ENCODE measurements around the gene PTPRA. TPM values are rescaled to one million over a fixed set of nuclear protein-coding genes. Genes with fewer than 3 reads are reported as not detected.

The PTPRA gene
- total and polyA plus RNA-seq, 9 of the 15 experiments (the other 6 are each of a cell fraction or from before 2014, with no cell fraction given) = 3.4 to 80.5 (median 28.0) TPM

GRCh38 chr20:2846698-2847097 lies 26.6 kb upstream of the PTPRA start:
- 60% methylated on average over 5 of the region's 5 CpGs for WGBS (ENCODE audit: insufficient coverage, low coverage, missing lambda C conversion rate)
- intact Hi-C loops (cut with micrococcal nuclease) (no loop called here), in situ Hi-C loops (cut with MboI) (loop anchor here (5.0 kb wide), 1 partner anchor 89 kb away; no protein-coding TSS in a partner anchor)
- Histone ChIP-seq H3K36me3 (ENCODE audit: control insufficient read depth, insufficient read depth, low read length) (no peaks in the 10 kb centered on the region), H3K27me3 (ENCODE audit: control insufficient read depth in 2 of 2, insufficient read depth in 2 of 2, low read length in 2 of 2) (no peaks in the 10 kb centered on the region), H3K4me3 (no peak overlapping the region), H4K20me1 (replicated peaks; ENCODE audit: control insufficient read depth, insufficient read depth, low read length) (no peaks in the 10 kb centered on the region), H3K9ac (ENCODE audit: insufficient read depth in 1 of 2, low read depth in 2 of 2, low read length in 2 of 2) (no peak overlapping the region), H3K9me3 (replicated peaks; ENCODE audit: control insufficient read depth, insufficient read depth, low read depth, low read length) (no peaks in the 10 kb centered on the region), H3K9me1 (ENCODE audit: control insufficient read depth, insufficient read depth, low read length) (no peaks in the 10 kb centered on the region), H3K27ac (ENCODE audit: extremely low read depth, low read depth, low read length) (no peak overlapping the region), H3K4me2 (ENCODE audit: insufficient read depth, low read length) (no peak overlapping the region), H3K4me1 (replicated peaks in 1 of 2; ENCODE audit: control insufficient read depth in 2 of 2, insufficient read depth in 2 of 2, low read length in 2 of 2) (peaks cover under 1 to 2% of the 10 kb centered on the region in 2 experiments; a peak in 2 of 5 replicates), H3K79me2 (ENCODE audit: control insufficient read depth, insufficient read depth, low read length) (no peaks in the 10 kb centered on the region), H2AFZ (ENCODE audit: low read depth, low read length) (no peak overlapping the region)
- BruUV-seq (replicated peaks) = no TSS peak
- ChIA-PET POLR2A (no interaction called here), CTCF (ENCODE audit: low intra/inter-chr PET ratio) (no interaction called here)
- ATAC-seq = no peak
- FAIRE-seq = no peak
- no peak for DNase-seq (ENCODE audit: extremely low read depth in 1 of 4, low spot score in 3 of 4)
- TF ChIP-seq SMAD3 (CRISPR knock-in tag; conservative IDR thresholded peaks at IDR 0.05) (no peak), ZNF780A (CRISPR knock-in tag; IDR thresholded peaks at IDR 0.05) (no peak), NELFE (IDR thresholded peaks at IDR 0.05; ENCODE audit: insufficient read depth, insufficient read length) (no peak), ZBTB8A (IDR thresholded peaks at IDR 0.05; ENCODE audit: partially characterized antibody) (no peak), DEAF1 (CRISPR knock-in tag; IDR thresholded peaks at IDR 0.05) (no peak), NR4A1 (CRISPR knock-in tag; IDR thresholded peaks at IDR 0.05) (no peak), NR4A1 (tag; IDR thresholded peaks at IDR 0.05) (no peak), CTCF (IDR thresholded peaks at IDR 0.05 in 2 of 3, conservative IDR thresholded peaks at IDR 0.05 in 1 of 3; ENCODE audit: insufficient read depth in 2 of 3, low read depth in 1 of 3, low read length in 3 of 3) (no peak), SNRNP70 (optimal IDR thresholded peaks at IDR 0.05; ENCODE audit: low read depth, low read length) (no peak), SP1 (CRISPR knock-in tag; IDR thresholded peaks at IDR 0.05) (no peak), ZC3H4 (CRISPR knock-in tag; IDR thresholded peaks at IDR 0.05; ENCODE audit: borderline replicate concordance) (no peak), ZBTB1 (CRISPR knock-in tag; IDR thresholded peaks at IDR 0.05; ENCODE audit: borderline replicate concordance, low read depth) (no peak), NFATC3 (IDR thresholded peaks at IDR 0.05) (no peak), ZNF518B (CRISPR knock-in tag; IDR thresholded peaks at IDR 0.05) (no peak), DNMT1 (IDR thresholded peaks at IDR 0.05) (no peak), RHOXF2B (CRISPR knock-in tag; conservative IDR thresholded peaks at IDR 0.05) (no peak), ASH1L (IDR thresholded peaks at IDR 0.05; ENCODE audit: borderline replicate concordance, low read depth, partially characterized antibody) (no peak)

Data from K562 (cell line).